HepG2 (cell line): ENCODE measurements around the gene DNAH9. TPM values are rescaled to one million over a fixed set of nuclear protein-coding genes. Genes with fewer than 3 reads are reported as not detected.

Experiments
- ATAC-seq: fragments of 200-7000 bp; cut with Tn5 transposase; 3 replicates; pipeline ENCODE4 v1.9.1; 2020; ENCODE audit warnings: mild to moderate bottlenecking, moderate library complexity
- BruUV-seq: library from RNA; stranded (reverse); fragments of 400-500 nt; replicated peaks from 2 replicates; lab custom pipeline; 2021; lab: Mats Ljungman, UMichigan
- CTCF ChIA-PET: fragments of 300-600 bp; formaldehyde crosslinking; extraction: SDS; loops from one replicate; lab custom pipeline; 2021; ENCODE audit warnings: low total read pairs, inconsistent platforms, low intra/inter-chr PET ratio; lab: Yijun Ruan, JAX
- POLR2A ChIA-PET: fragments of 350-600 bp; sonication (Branson Sonifier 250); formaldehyde crosslinking; loops from one replicate; lab custom pipeline; 2020; ENCODE audit warnings: antibody characterized with exemption, inconsistent platforms; lab: Yijun Ruan, JAX
- DNase-seq: peaks from one replicate; pipeline ENCODE4 v3.0.0-alpha.2; 2015; ENCODE audit warnings: low spot score
- FAIRE-seq: peaks from 3 replicates; lab custom pipeline; 2011; peaks lifted over from hg19 to GRCh38; lab: Jason Lieb, UNC
- H2AFZ ChIP-seq: one replicate; pipeline ENCODE4 v1.6.1; 2011; ENCODE audit warnings: low read length, inconsistent platforms
- H3K27ac ChIP-seq: fragments of 300-600 bp; 3 replicates; pipeline ENCODE4 v1.8.0; 2011; ENCODE audit warnings: mixed run types, mild to moderate bottlenecking, mixed read lengths, low read length, inconsistent platforms; ENCODE audit not compliant: insufficient read depth; ENCODE audit errors: extremely low read length
- H3K27me3 ChIP-seq, 2 experiments: fragments of 200-600 bp in 1 of 2; 2 replicates in 1 of 2; 3 replicates in 1 of 2; pipeline versions ENCODE4 v1.6.0 to v1.8.0; 2011; ENCODE audit warnings: low read length in 2 of 2, mild to moderate bottlenecking in 2 of 2, moderate library complexity in 2 of 2, inconsistent platforms in 1 of 2; ENCODE audit not compliant: insufficient read depth in 2 of 2, control insufficient read depth in 1 of 2
- H3K36me3 ChIP-seq, 2 experiments: fragments of 200-600 bp in 1 of 2; replicated peaks in 1 of 2; 2 replicates in 1 of 2; 3 replicates in 1 of 2; pipeline versions ENCODE4 v1.5.1 to v1.8.0; 2011; ENCODE audit warnings: low read length in 2 of 2, inconsistent platforms in 1 of 2; ENCODE audit not compliant: insufficient read depth in 2 of 2, control insufficient read depth in 1 of 2
- H3K4me1 ChIP-seq: 2 replicates; pipeline ENCODE4 v1.5.1; 2012; ENCODE audit warnings: low read length, inconsistent platforms; ENCODE audit not compliant: insufficient read depth
- H3K4me2 ChIP-seq: 2 replicates; pipeline ENCODE4 v1.6.0; 2011; ENCODE audit warnings: low read depth, low read length, inconsistent platforms
- H3K4me3 ChIP-seq, 3 experiments: fragments of 200-600 bp in 1 of 3; sonication (generic), shearing (Covaris generic) in 1 of 3; replicated peaks in 1 of 3; 2 replicates each; pipeline ENCODE4 v1.5.1; 2011 to 2016; ENCODE audit warnings: low read length in 3 of 3, inconsistent platforms in 2 of 3, low read depth in 2 of 3, mild to moderate bottlenecking in 2 of 3, control low read depth in 1 of 3, mixed read lengths in 1 of 3; ENCODE audit not compliant: insufficient read depth in 1 of 3
- H3K79me2 ChIP-seq: one replicate; pipeline ENCODE4 v1.6.1; 2011; ENCODE audit warnings: low read length, inconsistent platforms; ENCODE audit not compliant: insufficient read depth
- H3K9ac ChIP-seq: 2 replicates; pipeline ENCODE4 v1.6.0; 2011; ENCODE audit warnings: mild to moderate bottlenecking, low read depth, low read length, inconsistent platforms; ENCODE audit not compliant: insufficient read depth
- H3K9me3 ChIP-seq: 2 replicates; pipeline ENCODE4 v1.5.1; 2012; ENCODE audit warnings: mild to moderate bottlenecking, low read length
- H4K20me1 ChIP-seq: 2 replicates; pipeline ENCODE4 v1.6.0; 2011; ENCODE audit warnings: inconsistent platforms, mild to moderate bottlenecking, low read length, moderate library complexity; ENCODE audit not compliant: insufficient read depth
- GTF2F1 ChIP-seq: fragments of 150-350 bp; IDR thresholded peaks from 2 replicates; pipeline ENCODE4 v1.6.1; 2014; ENCODE audit warnings: low read length
- MXI1 ChIP-seq: IDR thresholded peaks from 3 replicates; pipeline ENCODE4 v1.6.1; 2012; ENCODE audit warnings: low read depth, low read length, inconsistent platforms, borderline replicate concordance
- SETDB1 ChIP-seq: sonication (generic); formaldehyde crosslinking; IDR thresholded peaks from 2 replicates; pipeline ENCODE4 v1.5.1; 2020; ENCODE audit warnings: missing genetic modification reagents, mild to moderate bottlenecking, borderline replicate concordance
- ZNF577 ChIP-seq: sonication (generic); formaldehyde crosslinking; IDR thresholded peaks from 2 replicates; pipeline ENCODE4 v1.4.0; 2020; ENCODE audit warnings: mild to moderate bottlenecking, low read depth, missing genetic modification reagents, borderline replicate concordance
- ZNF772 ChIP-seq: sonication (generic); formaldehyde crosslinking; IDR thresholded peaks from 2 replicates; pipeline ENCODE4 v1.5.0; 2020; ENCODE audit warnings: mild to moderate bottlenecking, missing genetic modification reagents
- ZNF878 ChIP-seq: sonication (generic); formaldehyde crosslinking; IDR thresholded peaks from 2 replicates; pipeline ENCODE4 v1.8.1; 2023; ENCODE audit warnings: mild to moderate bottlenecking, missing genetic modification reagents, moderate library complexity
- ZSCAN12 ChIP-seq: sonication (generic); formaldehyde crosslinking; IDR thresholded peaks from 2 replicates; pipeline ENCODE4 v1.9.0; 2021; ENCODE audit warnings: mild to moderate bottlenecking, missing genetic modification reagents
- WGBS: methylation state at CpG from one replicate; pipeline ENCODE4 v1.1.6; 2017; ENCODE audit warnings: low lambda C conversion rate; 5-methylcytosine and 5-hydroxymethylcytosine counted together
- in situ Hi-C: cut with HindIII; loops from 2 replicates; pipeline ENCODE4 v1.10.0; 2017; ENCODE audit warnings: low pct_unique_long_range_greater_than_20kb; ENCODE audit not compliant: extremely low pct_ligation_motif_present
- intact Hi-C: fragments of 100-400 bp; cut with micrococcal nuclease; formaldehyde crosslinking; loops from one replicate; pipeline ENCODE4 v1.10.0; 2022; ENCODE audit not compliant: unreplicated experiment
- polyA plus RNA-seq, 8 experiments: library from polyadenylated mRNA; depleted of rRNA in 3 of 8; stranded (reverse) in 7 of 8; unstranded in 1 of 8; fragments of >200 nt; fragmentation: Illumina TruSeq in 4 of 8; extraction: Trizol in 4 of 8; gene quantifications; 2 replicates each; pipeline versions ENCODE4 v1.2.1 to v1.2.3, GENCODE V29; 2011 to 2016; ENCODE audit warnings: low read depth in 4 of 8, missing spikeins in 1 of 8, mixed read lengths in 1 of 8; ENCODE audit not compliant: insufficient read depth in 1 of 8
- total RNA-seq, 5 experiments: library from RNA; depleted of rRNA; stranded (reverse); fragments of >200 nt; fragmentation: Illumina TruSeq; extraction: Trizol; gene quantifications; 2 replicates each; pipeline ENCODE4 v1.2.3, GENCODE V29; 2016; ENCODE audit warnings: low read depth in 1 of 5
- TF ChIP-seq, protein P1 (sequence below): sonication (generic); formaldehyde crosslinking; IDR thresholded peaks from 2 replicates; pipeline ENCODE4 v1.5.1; 2020; ENCODE audit warnings: mild to moderate bottlenecking, missing genetic modification reagents, borderline replicate concordance
- TF ChIP-seq, protein P2 (sequence below): sonication (generic); formaldehyde crosslinking; IDR thresholded peaks from 2 replicates; pipeline ENCODE4 v1.4.0; 2020; ENCODE audit warnings: missing genetic modification reagents
- TF ChIP-seq, protein P3 (sequence below): sonication (generic); formaldehyde crosslinking; IDR thresholded peaks from 2 replicates; pipeline ENCODE4 v1.5.0; 2020; ENCODE audit warnings: missing genetic modification reagents
- TF ChIP-seq, protein P4 (sequence below): sonication (generic); formaldehyde crosslinking; IDR thresholded peaks from 2 replicates; pipeline ENCODE4 v1.5.0; 2020; ENCODE audit warnings: mild to moderate bottlenecking, missing genetic modification reagents, borderline replicate concordance

Gene DNAH9
- total and polyA plus RNA-seq, 2 of the 13 experiments (the other 11 are each of a cell fraction or from before 2014, with no cell fraction given): not detected

DNA sequence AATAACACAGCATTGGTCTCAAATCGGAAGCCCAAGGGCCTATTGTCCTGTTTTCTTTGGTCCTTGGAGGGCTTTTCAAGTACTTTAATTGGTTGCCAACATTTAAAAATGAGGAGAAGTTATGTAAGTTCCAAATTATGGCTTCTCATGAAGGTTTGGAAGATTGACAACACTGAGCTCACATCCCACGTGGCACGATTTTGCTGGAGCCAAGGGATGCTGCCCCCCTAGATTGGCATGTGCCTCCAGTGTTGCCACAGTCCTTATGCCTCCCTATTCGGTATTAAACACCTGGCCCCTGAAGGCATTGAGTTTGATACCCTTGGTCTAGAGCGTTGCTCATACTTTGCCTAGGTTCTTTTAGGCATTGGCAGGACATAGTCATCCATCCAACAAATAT lies 291.0 kb downstream of the DNAH9 start (continued):
- TF ChIP-seq, protein P1, sequence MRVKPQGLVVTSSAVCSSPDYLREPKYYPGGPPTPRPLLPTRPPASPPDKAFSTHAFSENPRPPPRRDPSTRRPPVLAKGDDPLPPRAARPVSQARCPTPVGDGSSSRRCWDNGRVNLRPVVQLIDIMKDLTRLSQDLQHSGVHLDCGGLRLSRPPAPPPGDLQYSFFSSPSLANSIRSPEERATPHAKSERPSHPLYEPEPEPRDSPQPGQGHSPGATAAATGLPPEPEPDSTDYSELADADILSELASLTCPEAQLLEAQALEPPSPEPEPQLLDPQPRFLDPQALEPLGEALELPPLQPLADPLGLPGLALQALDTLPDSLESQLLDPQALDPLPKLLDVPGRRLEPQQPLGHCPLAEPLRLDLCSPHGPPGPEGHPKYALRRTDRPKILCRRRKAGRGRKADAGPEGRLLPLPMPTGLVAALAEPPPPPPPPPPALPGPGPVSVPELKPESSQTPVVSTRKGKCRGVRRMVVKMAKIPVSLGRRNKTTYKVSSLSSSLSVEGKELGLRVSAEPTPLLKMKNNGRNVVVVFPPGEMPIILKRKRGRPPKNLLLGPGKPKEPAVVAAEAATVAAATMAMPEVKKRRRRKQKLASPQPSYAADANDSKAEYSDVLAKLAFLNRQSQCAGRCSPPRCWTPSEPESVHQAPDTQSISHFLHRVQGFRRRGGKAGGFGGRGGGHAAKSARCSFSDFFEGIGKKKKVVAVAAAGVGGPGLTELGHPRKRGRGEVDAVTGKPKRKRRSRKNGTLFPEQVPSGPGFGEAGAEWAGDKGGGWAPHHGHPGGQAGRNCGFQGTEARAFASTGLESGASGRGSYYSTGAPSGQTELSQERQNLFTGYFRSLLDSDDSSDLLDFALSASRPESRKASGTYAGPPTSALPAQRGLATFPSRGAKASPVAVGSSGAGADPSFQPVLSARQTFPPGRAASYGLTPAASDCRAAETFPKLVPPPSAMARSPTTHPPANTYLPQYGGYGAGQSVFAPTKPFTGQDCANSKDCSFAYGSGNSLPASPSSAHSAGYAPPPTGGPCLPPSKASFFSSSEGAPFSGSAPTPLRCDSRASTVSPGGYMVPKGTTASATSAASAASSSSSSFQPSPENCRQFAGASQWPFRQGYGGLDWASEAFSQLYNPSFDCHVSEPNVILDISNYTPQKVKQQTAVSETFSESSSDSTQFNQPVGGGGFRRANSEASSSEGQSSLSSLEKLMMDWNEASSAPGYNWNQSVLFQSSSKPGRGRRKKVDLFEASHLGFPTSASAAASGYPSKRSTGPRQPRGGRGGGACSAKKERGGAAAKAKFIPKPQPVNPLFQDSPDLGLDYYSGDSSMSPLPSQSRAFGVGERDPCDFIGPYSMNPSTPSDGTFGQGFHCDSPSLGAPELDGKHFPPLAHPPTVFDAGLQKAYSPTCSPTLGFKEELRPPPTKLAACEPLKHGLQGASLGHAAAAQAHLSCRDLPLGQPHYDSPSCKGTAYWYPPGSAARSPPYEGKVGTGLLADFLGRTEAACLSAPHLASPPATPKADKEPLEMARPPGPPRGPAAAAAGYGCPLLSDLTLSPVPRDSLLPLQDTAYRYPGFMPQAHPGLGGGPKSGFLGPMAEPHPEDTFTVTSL (CRISPR knock-in tag): no peak
- no peak for TF ChIP-seq ZSCAN12 (CRISPR knock-in tag)
- no peak for TF ChIP-seq ZNF577
- TF ChIP-seq, protein P2, sequence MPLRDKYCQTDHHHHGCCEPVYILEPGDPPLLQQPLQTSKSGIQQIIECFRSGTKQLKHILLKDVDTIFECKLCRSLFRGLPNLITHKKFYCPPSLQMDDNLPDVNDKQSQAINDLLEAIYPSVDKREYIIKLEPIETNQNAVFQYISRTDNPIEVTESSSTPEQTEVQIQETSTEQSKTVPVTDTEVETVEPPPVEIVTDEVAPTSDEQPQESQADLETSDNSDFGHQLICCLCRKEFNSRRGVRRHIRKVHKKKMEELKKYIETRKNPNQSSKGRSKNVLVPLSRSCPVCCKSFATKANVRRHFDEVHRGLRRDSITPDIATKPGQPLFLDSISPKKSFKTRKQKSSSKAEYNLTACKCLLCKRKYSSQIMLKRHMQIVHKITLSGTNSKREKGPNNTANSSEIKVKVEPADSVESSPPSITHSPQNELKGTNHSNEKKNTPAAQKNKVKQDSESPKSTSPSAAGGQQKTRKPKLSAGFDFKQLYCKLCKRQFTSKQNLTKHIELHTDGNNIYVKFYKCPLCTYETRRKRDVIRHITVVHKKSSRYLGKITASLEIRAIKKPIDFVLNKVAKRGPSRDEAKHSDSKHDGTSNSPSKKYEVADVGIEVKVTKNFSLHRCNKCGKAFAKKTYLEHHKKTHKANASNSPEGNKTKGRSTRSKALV (CRISPR knock-in tag): no peak
- TF ChIP-seq, all 625 proteins: peak for 0

DNA sequence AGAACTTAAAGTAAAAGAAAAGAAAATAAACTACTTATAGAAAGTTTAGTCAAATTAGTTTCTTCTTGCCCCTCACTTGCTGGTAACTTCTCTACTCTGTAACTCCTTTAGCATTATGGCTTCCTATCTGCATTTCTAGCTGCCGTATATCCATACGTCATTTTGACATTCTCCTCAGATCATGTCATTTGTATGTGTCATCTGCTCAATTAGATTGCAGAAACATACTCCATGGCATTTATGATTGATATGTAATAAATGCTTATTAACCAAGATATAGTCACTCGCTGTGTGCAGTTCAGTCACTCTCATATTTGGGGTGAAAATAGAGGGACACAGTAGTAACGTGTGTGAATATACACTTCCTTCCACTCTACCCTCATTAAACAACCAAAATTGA lies 295.6 kb downstream of the DNAH9 start:
- CTCF ChIA-PET: no interaction called here
- H3K9me3 ChIP-seq: no peaks in the 10 kb centered on the region
- H2AFZ ChIP-seq: no peak overlapping the region
- no peaks in the 10 kb centered on the region for H3K27me3 ChIP-seq
- no peak overlapping the region for H3K4me3 ChIP-seq
- ATAC-seq: no peak
- no TSS peak for BruUV-seq
- H3K9ac ChIP-seq: no peak overlapping the region
- WGBS: 53% methylated on average over 4 of the region's 4 CpGs
- no peaks in the 10 kb centered on the region for H3K36me3 ChIP-seq
- no peak overlapping the region for H3K4me2 ChIP-seq
- POLR2A ChIA-PET: no interaction called here
- no peak for DNase-seq
- intact Hi-C loops: no loop called here
- no peaks in the 10 kb centered on the region for H3K79me2 ChIP-seq
- in situ Hi-C loops: no loop called here
- H3K27ac ChIP-seq: no peak overlapping the region
- no peak for FAIRE-seq
- no peaks in the 10 kb centered on the region for H4K20me1 ChIP-seq
- no peaks in the 10 kb centered on the region for H3K4me1 ChIP-seq
- TF ChIP-seq MXI1: no peak
- TF ChIP-seq GTF2F1: no peak
- no peak for TF ChIP-seq SETDB1 (CRISPR knock-in tag)
- TF ChIP-seq, protein P3, sequence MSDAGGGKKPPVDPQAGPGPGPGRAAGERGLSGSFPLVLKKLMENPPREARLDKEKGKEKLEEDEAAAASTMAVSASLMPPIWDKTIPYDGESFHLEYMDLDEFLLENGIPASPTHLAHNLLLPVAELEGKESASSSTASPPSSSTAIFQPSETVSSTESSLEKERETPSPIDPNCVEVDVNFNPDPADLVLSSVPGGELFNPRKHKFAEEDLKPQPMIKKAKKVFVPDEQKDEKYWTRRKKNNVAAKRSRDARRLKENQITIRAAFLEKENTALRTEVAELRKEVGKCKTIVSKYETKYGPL (CRISPR knock-in tag): no peak
- TF ChIP-seq, protein P4, sequence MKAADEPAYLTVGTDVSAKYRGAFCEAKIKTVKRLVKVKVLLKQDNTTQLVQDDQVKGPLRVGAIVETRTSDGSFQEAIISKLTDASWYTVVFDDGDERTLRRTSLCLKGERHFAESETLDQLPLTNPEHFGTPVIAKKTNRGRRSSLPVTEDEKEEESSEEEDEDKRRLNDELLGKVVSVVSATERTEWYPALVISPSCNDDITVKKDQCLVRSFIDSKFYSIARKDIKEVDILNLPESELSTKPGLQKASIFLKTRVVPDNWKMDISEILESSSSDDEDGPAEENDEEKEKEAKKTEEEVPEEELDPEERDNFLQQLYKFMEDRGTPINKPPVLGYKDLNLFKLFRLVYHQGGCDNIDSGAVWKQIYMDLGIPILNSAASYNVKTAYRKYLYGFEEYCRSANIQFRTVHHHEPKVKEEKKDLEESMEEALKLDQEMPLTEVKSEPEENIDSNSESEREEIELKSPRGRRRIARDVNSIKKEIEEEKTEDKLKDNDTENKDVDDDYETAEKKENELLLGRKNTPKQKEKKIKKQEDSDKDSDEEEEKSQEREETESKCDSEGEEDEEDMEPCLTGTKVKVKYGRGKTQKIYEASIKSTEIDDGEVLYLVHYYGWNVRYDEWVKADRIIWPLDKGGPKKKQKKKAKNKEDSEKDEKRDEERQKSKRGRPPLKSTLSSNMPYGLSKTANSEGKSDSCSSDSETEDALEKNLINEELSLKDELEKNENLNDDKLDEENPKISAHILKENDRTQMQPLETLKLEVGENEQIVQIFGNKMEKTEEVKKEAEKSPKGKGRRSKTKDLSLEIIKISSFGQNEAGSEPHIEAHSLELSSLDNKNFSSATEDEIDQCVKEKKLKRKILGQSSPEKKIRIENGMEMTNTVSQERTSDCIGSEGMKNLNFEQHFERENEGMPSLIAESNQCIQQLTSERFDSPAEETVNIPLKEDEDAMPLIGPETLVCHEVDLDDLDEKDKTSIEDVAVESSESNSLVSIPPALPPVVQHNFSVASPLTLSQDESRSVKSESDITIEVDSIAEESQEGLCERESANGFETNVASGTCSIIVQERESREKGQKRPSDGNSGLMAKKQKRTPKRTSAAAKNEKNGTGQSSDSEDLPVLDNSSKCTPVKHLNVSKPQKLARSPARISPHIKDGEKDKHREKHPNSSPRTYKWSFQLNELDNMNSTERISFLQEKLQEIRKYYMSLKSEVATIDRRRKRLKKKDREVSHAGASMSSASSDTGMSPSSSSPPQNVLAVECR: no peak
- no peak for TF ChIP-seq ZNF772 (CRISPR knock-in tag)
- TF ChIP-seq ZNF878: no peak
